A549 (cell line): ENCODE measurements around the gene DSCAM.

Source experiments
- CHD2 ChIP-seq: fragments of 150-350 bp; IDR thresholded peaks from 2 replicates; pipeline ENCODE4 v1.6.1; 2014; ENCODE audit warnings: low read length; ENCODE audit not compliant: partially characterized antibody
- EP300 ChIP-seq, 2 experiments: fragments of >200 bp; sonication (Bioruptor Twin); formaldehyde crosslinking; IDR thresholded peaks; 2 replicates in 1 of 2; 3 replicates in 1 of 2; pipeline ENCODE4 v1.6.1; 2016 to 2017
- JUNB ChIP-seq: fragments of >200 bp; sonication (Bioruptor Twin); formaldehyde crosslinking; IDR thresholded peaks from 2 replicates; pipeline ENCODE4 v1.6.1; 2016
- MAFK ChIP-seq: fragments of 450-650 bp; IDR thresholded peaks from 2 replicates; pipeline ENCODE4 v1.6.1; 2014; ENCODE audit not compliant: partially characterized antibody
- NR3C1 ChIP-seq: fragments of >200 bp; sonication (Bioruptor Twin); formaldehyde crosslinking; IDR thresholded peaks from 3 replicates; pipeline ENCODE4 v1.6.1; 2017
- POLR2A ChIP-seq: IDR thresholded peaks from 2 replicates; pipeline ENCODE4 v1.6.1; 2012; ENCODE audit warnings: mild to moderate bottlenecking, low read length
- RAD21 ChIP-seq, 2 experiments: fragments of >200 bp in 1 of 2; sonication (Bioruptor Twin) in 1 of 2; formaldehyde crosslinking in 1 of 2; IDR thresholded peaks in 1 of 2; conservative IDR thresholded peaks in 1 of 2; 2 replicates in 1 of 2; 3 replicates in 1 of 2; pipeline ENCODE4 v1.6.1; 2012 to 2018; ENCODE audit warnings: inconsistent platforms in 1 of 2
- REST ChIP-seq: fragments of 200-600 bp; sonication (generic); IDR thresholded peaks from 2 replicates; pipeline ENCODE4 v1.6.1; 2016; ENCODE audit warnings: antibody characterized with exemption, mild to moderate bottlenecking, moderate library complexity
- ZFP36 ChIP-seq: fragments of 450-650 bp; IDR thresholded peaks from 2 replicates; pipeline ENCODE4 v1.6.1; 2014; ENCODE audit warnings: borderline replicate concordance; ENCODE audit not compliant: partially characterized antibody
- TF ChIP-seq, protein P1 (sequence below): IDR thresholded peaks from 2 replicates; pipeline ENCODE4 v1.6.1; 2012
- TF ChIP-seq, protein P2 (sequence below): fragments of >200 bp; sonication (Bioruptor Twin); formaldehyde crosslinking; IDR thresholded peaks from 3 replicates; pipeline ENCODE4 v1.5.1; 2016
- TF ChIP-seq, protein P3 (sequence below): IDR thresholded peaks from 2 replicates; pipeline ENCODE4 v1.6.1; 2012; ENCODE audit warnings: low read depth, borderline replicate concordance
- TF ChIP-seq, protein P4 (sequence below): fragments of 450-650 bp; IDR thresholded peaks from 2 replicates; pipeline ENCODE4 v1.6.1; 2014; ENCODE audit warnings: antibody characterized with exemption
- TF ChIP-seq, protein P5 (sequence below): fragments of >200 bp; sonication (Bioruptor Twin); formaldehyde crosslinking; IDR thresholded peaks from 3 replicates; pipeline ENCODE4 v1.6.1; 2016

DNA sequence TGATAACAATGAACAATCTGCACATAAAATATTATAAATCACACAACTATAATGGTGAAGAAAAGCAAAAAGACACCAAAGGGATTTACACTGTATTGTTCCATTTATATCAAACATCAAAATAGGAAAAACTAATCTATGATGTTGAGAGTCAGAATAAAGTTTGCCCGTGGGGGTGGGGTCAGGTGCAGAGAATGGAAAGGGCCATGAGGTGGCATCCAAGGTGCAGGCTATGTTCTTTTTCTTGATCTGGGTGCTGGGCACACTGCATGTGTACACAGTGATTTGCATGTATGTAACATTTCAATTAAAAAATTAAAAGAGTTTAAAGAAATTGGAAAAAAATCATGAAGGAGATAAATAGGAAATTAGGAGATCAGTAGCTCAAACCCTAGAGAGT, 127.3 kb downstream of the DSCAM start:
- no peak for TF ChIP-seq CHD2
- TF ChIP-seq, protein P1, sequence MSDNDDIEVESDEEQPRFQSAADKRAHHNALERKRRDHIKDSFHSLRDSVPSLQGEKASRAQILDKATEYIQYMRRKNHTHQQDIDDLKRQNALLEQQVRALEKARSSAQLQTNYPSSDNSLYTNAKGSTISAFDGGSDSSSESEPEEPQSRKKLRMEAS: no peak
- TF ChIP-seq, protein P2, sequence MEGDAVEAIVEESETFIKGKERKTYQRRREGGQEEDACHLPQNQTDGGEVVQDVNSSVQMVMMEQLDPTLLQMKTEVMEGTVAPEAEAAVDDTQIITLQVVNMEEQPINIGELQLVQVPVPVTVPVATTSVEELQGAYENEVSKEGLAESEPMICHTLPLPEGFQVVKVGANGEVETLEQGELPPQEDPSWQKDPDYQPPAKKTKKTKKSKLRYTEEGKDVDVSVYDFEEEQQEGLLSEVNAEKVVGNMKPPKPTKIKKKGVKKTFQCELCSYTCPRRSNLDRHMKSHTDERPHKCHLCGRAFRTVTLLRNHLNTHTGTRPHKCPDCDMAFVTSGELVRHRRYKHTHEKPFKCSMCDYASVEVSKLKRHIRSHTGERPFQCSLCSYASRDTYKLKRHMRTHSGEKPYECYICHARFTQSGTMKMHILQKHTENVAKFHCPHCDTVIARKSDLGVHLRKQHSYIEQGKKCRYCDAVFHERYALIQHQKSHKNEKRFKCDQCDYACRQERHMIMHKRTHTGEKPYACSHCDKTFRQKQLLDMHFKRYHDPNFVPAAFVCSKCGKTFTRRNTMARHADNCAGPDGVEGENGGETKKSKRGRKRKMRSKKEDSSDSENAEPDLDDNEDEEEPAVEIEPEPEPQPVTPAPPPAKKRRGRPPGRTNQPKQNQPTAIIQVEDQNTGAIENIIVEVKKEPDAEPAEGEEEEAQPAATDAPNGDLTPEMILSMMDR: no peak
- no peak for TF ChIP-seq POLR2A
- TF ChIP-seq EP300 (IDR thresholded peaks at IDR 0.05): no peak
- no peak for TF ChIP-seq RAD21 (conservative IDR thresholded peaks at IDR 0.05 in 1 of 2, IDR thresholded peaks at IDR 0.05 in 1 of 2)
- TF ChIP-seq, protein P3, sequence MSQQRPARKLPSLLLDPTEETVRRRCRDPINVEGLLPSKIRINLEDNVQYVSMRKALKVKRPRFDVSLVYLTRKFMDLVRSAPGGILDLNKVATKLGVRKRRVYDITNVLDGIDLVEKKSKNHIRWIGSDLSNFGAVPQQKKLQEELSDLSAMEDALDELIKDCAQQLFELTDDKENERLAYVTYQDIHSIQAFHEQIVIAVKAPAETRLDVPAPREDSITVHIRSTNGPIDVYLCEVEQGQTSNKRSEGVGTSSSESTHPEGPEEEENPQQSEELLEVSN: no peak
- TF ChIP-seq, protein P4, sequence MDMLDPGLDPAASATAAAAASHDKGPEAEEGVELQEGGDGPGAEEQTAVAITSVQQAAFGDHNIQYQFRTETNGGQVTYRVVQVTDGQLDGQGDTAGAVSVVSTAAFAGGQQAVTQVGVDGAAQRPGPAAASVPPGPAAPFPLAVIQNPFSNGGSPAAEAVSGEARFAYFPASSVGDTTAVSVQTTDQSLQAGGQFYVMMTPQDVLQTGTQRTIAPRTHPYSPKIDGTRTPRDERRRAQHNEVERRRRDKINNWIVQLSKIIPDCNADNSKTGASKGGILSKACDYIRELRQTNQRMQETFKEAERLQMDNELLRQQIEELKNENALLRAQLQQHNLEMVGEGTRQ: no peak
- TF ChIP-seq, protein P5, sequence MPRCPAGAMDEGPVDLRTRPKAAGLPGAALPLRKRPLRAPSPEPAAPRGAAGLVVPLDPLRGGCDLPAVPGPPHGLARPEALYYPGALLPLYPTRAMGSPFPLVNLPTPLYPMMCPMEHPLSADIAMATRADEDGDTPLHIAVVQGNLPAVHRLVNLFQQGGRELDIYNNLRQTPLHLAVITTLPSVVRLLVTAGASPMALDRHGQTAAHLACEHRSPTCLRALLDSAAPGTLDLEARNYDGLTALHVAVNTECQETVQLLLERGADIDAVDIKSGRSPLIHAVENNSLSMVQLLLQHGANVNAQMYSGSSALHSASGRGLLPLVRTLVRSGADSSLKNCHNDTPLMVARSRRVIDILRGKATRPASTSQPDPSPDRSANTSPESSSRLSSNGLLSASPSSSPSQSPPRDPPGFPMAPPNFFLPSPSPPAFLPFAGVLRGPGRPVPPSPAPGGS: no peak
- no peak for TF ChIP-seq ZFP36
- no peak for TF ChIP-seq NR3C1
- TF ChIP-seq REST: no peak
- no peak for TF ChIP-seq MAFK
- no peak for TF ChIP-seq JUNB
